ENCODE measurements around the gene FBXW8. TPM values are rescaled to one million over a fixed set of nuclear protein-coding genes. Genes with fewer than 3 reads are reported as not detected.

The FBXW8 gene
- total RNA-seq, 1 donor from 2014 or later, result 24.8 TPM

GRCh38 chr12:116924558-116925453 is 14.1 kb downstream of the FBXW8 start:
- no peak for DNase-seq (ENCODE audit: low spot score)

- peak; percentile 53 for DNase-seq (ENCODE audit: low spot score)
Observed at GRCh38 chr12:116926283-116927243, 15.8 kb downstream of the FBXW8 start.

GRCh38 chr12:116927244-116927940 is 16.6 kb downstream of the FBXW8 start:
- no peak for DNase-seq (ENCODE audit: low spot score)

GRCh38 chr12:116928504-116928903 is 17.8 kb downstream of the FBXW8 start:
- no peak for DNase-seq (ENCODE audit: low spot score)

- no peak for DNase-seq (ENCODE audit: low spot score)
Observed at GRCh38 chr12:116929885-116930284, 19.1 kb downstream of the FBXW8 start.

GRCh38 chr12:116931665-116932064 is 20.9 kb downstream of the FBXW8 start:
- no peak for DNase-seq (ENCODE audit: low spot score)

- peak; percentile 75 for DNase-seq (ENCODE audit: low spot score)
Observed at GRCh38 chr12:116933091-116933490, 22.3 kb downstream of the FBXW8 start.

- DNase-seq (ENCODE audit: low spot score), result no peak
Observed at GRCh38 chr12:116933512-116934246, 22.9 kb downstream of the FBXW8 start.

- DNase-seq (ENCODE audit: low spot score), result no peak
Observed at GRCh38 chr12:116934908-116935705, 24.4 kb downstream of the FBXW8 start.

- peak; percentile 55 for DNase-seq (ENCODE audit: low spot score)
Observed at GRCh38 chr12:116937640-116938039, 26.9 kb downstream of the FBXW8 start.

- peak; percentile 17 for DNase-seq (ENCODE audit: low spot score)
Observed at GRCh38 chr12:116939734-116940133, 29.0 kb downstream of the FBXW8 start.

GRCh38 chr12:116941188-116941587 is 30.4 kb downstream of the FBXW8 start:
- DNase-seq (ENCODE audit: low spot score), result no peak

GRCh38 chr12:116943419-116944372 is 32.9 kb downstream of the FBXW8 start:
- no peak for DNase-seq (ENCODE audit: low spot score)

- DNase-seq (ENCODE audit: low spot score), result no peak
Observed at GRCh38 chr12:116945886-116946550, 35.3 kb downstream of the FBXW8 start.

- no peak for DNase-seq (ENCODE audit: low spot score)
Observed at GRCh38 chr12:116948298-116948697, 37.5 kb downstream of the FBXW8 start.

GRCh38 chr12:116950628-116951325 is 40.0 kb downstream of the FBXW8 start:
- no peak for DNase-seq (ENCODE audit: low spot score)

GRCh38 chr12:116954710-116955381 is 44.1 kb downstream of the FBXW8 start:
- no peak for DNase-seq (ENCODE audit: low spot score)

Measured in umbilical cord (tissue), 2 donors.